Measurements from ENCODE around the gene PRKG1.
"Not testable (repeated sequence)": the region's sequence is repeated elsewhere in the genome, so short reads cannot be mapped to it uniquely, and the experiment has no call there.

The PRKG1 gene

DNA sequence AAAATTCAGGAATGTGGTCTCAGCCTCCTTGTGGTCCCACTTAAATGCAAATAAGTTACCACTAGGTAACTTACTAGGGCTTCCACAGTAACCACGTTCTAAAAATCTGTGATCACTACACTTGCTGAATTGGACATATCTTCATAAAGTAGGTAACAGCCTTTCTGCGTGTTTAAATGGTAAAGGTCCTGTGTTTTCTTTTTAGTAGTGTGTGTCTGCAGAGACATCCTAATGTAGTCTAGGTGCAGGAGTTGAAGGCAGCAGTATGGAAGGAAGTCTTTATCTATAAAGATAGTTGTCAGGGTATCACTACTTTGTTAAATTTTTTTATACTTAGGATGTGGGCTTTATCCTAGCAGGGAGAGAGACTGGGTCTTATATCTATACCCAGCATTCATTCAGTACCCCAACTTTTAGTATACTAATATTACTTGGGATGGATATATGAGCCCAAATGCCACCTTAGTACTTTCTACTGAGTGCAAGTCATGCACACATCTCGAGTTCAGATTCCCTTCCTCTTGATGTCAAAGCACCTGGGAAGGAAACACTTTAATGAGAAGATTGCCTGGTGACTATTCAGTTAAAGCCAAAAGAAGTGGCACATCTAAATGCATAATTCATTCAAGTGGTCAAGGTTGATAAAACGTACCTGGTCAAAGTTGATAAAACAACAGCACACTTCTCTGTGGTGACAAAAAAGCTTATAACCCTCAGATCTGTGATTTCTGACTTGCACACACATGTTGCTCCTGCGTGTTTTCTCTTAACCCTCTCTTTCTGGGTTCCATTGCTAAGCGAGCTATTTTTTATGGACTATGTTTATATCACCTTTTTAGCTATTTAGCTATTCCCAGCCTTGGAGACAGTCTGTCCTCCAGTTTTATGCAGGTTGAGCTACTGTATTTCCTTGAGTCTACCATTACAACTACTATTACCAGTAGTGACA lies 958.7 kb downstream of the PRKG1 start:
- no peak for DNase-seq

- not testable (repeated sequence) for DNase-seq
Measured at GRCh38 chr10:52039002-52039793, 964.9 kb downstream of the PRKG1 start.

DNA sequence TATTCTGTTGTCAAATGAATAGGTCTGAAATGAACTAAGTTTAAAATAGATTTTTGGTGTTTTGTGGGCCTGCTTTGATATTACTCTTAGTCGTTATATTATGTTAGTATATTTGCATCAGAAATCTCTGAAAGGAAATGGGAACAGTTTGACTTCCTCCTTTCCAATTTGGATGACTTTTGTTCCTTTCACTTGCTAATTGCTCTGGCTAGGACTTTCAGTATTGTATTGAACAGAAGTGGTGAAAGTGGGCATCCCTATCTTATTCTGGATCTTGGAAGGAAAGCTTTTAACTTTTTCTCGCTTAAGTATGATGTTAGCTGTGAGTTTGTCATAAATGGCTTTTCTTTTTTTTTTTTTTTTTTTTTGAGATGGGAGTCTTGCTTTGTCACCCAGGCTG lies 966.2 kb downstream of the PRKG1 start:
- no peak for DNase-seq

DNA sequence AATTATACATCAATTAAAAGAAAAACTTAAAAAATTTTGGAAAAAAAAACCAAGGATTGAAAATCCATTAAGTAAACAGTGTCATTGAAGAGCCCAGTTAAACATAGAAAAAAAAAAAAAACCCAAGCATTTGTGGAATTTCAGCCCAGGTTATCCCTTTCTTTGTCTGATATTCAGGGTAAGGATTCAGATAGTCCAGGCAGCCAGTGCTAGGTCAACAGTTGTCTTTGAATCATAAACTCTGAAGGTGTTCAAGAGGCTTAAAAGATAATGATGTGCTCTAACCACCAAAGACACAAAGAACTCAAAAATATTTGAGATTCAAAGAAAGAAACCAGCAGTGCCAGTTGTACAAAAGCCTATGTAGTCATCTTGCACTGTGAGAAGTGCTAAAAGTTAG lies 969.5 kb downstream of the PRKG1 start:
- DNase-seq: no peak

DNA sequence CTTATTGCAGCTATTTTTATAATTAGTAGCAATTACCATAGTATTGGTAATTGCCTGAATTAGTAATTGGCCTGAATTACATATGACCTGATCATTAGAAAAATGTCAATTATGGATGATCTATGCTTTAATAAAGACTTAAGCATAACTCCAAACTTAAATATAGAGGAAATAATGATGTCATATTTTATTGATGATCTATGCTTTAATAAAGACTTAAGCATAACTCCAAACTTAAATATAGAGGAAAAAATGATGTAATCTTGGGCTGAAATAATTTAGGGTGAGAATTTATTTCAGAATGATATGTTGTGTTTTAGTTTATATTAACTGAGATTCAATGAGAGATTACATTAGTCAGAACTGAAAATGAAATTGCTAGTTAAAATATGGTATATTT lies 973.8 kb downstream of the PRKG1 start:
- DNase-seq: no peak

GRCh38 chr10:52050429-52051047 lies 976.3 kb downstream of the PRKG1 start:
- no peak for DNase-seq

GRCh38 chr10:52053497-52053896 lies 979.2 kb downstream of the PRKG1 start:
- DNase-seq: no peak

DNA sequence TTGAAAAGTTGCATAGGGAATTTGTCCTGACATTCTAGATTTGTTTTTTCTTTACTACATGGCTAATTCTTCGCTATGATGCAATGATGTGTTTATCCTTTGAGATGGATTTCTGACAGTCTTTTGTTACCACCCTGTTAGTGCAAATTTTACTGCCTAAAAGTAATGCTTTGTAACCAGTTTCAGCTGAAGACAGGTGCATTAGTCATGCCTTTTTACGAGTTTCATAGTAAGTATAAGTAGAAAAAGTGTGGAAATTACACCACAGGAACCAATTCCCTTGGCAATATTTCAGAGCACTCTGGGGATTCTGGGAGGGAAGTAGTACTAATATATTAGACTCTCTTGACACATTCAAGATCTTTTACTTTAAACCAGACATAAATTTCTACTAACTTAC lies 982.0 kb downstream of the PRKG1 start:
- no peak for DNase-seq

DNA sequence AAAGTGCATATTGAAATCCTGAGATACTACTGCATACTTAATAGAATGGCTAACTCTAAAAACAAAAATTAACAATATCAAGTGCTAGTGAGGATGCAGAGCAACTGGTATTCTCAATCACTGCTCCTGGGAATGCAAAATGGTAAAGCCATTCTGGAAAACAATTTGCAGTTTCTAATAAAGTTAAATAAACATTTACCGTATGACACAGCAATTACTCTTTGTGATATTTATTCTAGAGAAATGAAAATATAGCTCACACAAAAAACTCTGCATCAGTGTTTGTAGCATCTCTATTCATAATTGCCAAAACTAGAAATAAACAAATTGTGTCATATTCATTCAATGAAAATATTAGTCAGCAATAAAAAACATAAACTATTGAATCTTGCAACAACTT lies 984.8 kb downstream of the PRKG1 start:
- DNase-seq: no peak

GRCh38 chr10:52063159-52063558 lies 988.9 kb downstream of the PRKG1 start:
- DNase-seq: no peak

DNA sequence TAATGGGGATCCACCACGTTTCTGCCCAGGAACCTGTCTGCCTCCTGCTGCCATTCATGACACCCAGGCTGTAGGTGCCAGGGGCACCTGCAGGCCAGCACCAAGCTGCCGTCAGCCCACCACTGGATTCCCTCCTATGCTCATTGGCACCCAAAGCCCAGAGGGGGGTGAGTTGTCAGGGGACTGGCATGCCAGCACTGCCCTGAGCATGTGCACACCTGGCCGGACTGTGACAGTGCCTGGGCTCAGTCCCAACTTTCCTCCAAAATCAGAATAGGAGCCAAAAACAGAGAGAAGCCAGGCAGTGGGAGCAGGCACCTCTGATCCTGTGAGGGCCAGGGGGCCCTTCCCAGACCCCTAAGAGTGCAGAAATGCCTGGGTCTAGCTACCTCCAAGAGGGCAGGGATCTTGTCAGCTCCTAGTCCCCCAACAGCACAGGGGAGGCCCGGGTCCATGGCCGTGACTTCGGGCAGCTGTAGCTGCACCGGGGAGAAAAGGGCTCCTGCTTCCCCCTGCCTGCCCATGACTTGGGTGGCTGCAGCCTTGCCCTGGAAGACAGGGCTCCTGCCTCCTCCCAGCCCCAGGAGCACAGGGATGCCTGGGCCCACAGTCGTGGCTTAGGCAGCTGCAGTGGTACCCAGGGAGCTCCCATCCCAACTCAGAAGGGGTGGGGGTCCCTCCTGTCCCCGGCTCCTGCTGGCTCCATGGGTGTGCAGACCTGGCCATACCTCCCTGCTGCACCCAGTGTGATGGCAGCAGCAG lies 990.0 kb downstream of the PRKG1 start:
- no peak for DNase-seq

- no peak for DNase-seq
Measured at GRCh38 chr10:52066383-52066782, 992.1 kb downstream of the PRKG1 start.

GRCh38 chr10:52068485-52068884 lies 994.2 kb downstream of the PRKG1 start:
- no peak for DNase-seq

- DNase-seq: no peak
Measured at GRCh38 chr10:52071814-52072213, 997.5 kb downstream of the PRKG1 start.

GRCh38 chr10:52074505-52075026 lies 1000.3 kb downstream of the PRKG1 start:
- no peak for DNase-seq

DNA sequence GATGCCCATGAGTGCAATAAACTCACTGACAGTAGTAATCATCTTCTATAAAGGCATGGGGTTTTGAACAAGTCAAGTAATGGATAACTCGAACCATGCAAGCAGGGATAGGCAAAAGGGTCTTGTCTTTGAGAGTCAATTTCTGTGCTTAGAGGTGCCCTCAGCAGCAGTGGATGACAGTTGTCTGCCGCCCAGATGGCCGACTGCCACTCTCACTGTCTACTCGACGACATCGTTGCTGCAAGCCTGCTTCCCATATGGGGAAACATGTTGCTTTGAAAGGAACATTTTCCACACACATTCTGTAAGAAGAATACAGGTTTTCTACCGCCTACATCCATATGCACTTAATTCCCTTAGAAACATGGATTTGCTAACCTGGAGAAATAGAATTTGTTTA lies 1003.5 kb downstream of the PRKG1 start:
- DNase-seq: no peak

DNA sequence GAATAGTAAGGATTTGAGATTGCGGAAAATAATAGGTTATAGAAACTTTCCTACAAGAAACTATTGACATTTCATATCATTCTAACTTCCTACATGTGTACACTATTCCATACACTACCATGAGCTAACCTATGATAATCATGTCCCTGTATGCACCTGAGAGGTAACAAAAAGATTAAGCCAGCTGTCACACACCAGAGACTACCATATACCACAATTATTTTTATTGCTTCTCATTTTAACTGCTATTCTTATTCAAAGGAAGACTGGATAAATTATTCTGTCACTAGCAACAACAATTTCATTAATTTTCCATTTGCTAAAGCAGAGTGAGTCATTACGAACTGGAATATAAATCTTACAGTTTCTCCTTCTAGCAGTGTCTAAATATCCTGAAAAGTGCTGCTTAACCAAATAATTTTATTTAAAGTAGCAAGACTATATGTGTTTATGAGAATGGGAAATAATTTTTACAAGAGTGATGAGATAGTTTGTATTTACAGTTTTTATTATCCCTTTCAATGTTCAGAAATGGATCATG lies 1004.2 kb downstream of the PRKG1 start:
- no peak for DNase-seq

GRCh38 chr10:52082307-52082706 lies 1008.0 kb downstream of the PRKG1 start:
- DNase-seq: no peak

DNA sequence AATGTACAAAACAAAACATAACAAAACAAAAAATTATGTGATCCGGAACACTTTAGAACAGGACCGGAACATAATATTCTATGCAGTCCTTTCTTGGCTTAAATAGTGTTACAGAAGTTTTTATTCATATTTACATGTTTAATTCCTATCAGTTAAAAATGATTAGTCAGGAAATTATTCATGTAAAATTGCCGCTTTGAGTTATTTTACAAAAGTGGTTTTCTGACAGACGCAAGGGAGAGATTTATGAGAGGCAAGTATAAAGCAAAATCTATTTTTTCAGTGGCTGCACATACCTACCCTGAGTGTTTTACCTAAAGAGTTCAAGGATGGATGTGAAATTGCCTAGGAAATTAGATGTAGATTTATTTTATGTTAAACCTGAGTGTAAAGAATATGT lies 1009.1 kb downstream of the PRKG1 start:
- no peak for DNase-seq

DNA sequence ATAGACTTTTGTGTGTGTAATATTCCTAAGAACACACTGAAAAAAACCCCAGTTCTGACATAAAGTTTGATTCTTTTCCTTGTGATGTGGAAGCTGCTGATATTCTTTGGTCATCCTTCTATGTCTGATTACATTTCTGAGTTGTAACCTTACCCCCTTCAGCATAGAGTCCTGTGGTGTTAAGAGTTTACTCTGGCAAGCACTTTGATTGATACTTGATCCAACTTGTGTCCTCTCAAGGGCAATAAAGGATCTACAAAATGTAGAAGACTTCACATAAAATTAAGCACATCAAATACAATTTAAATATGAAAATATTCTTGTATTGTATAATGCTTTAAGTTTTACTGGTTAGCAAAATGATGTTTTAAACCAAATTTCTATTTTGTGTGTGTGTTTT lies 1018.1 kb downstream of the PRKG1 start:
- DNase-seq: no peak

GRCh38 chr10:52098130-52098529 lies 1023.8 kb downstream of the PRKG1 start:
- no peak for DNase-seq

DNA sequence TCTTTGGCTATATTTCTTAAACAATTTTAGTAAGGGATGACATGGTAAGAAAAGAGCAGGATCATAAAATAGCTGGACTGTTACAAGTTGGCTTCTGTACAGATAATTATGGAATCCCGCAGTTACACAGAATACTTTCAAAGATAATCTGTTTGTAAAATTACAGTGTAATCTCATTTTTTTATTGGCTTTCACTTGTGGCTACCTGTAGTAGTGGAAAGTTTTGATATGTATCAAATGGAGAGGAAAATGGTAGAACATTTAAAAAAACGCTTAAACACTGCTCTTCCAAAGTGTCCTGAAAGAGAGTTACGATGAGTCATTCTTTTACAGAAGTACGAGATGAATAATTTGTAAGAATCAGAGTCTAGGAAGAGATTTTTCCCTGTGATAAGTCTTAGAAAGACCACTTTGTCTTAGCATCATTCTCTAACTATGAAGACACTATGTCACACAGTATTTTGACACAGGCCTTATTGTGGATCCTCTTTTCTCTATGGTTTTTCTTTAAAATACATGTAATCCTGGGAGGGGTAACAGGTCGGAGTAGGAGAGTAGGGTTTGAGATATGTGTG lies 1024.8 kb downstream of the PRKG1 start:
- no peak for DNase-seq

Measured in activated gamma-delta T cell (primary cell).